Activated CD4-positive, CD25-positive, alpha-beta regulatory T cell treated with anti-CD3 and anti-CD28 coated beads, Interleukin-2, amount 50 U/mL, for 24 hours (primary cell): ENCODE data around the gene ABCA4.
"Not testable (repeated sequence)": the region's sequence is repeated elsewhere in the genome, so short reads cannot be mapped to it uniquely, and the experiment has no call there.

Experiments
- ATAC-seq, 2 donors: fragments of 150-1000 bp; cut with Tn5 transposase; one replicate each; pipeline ENCODE4 v1.10.0; 2021; ENCODE audit warnings: mild to moderate bottlenecking in 1 of 2, moderate library complexity in 1 of 2

The ABCA4 gene

DNA sequence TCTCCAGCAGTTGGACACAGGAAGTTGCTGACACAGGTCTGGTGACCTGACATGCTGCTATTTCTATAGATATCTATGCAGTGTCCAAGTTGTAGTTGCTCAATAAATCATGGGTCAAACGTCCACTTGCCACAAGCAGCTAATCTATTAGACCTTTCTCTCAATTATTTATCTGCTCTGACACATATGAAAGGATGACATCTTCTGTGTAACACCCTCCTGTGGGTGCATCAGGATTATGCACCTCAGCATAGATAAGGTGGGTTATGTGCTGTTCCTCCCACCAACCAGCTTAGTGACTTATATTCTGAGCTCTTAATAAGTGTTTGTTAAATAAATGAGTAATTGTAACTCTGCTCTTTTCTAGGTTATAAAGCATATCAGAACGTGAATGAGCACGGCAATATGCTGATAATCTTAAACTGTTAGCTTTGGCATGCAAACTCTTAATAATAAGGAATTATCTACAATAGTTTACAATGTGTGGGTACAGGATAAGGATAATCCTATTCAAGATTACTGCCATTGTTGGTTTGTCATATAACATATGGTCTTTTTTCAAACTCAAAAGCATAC, 121.0 kb downstream of the ABCA4 start:
- ATAC-seq = no peak

GRCh38 chr1:93998532-93998931, 122.4 kb downstream of the ABCA4 start:
- not testable (repeated sequence) for ATAC-seq

DNA sequence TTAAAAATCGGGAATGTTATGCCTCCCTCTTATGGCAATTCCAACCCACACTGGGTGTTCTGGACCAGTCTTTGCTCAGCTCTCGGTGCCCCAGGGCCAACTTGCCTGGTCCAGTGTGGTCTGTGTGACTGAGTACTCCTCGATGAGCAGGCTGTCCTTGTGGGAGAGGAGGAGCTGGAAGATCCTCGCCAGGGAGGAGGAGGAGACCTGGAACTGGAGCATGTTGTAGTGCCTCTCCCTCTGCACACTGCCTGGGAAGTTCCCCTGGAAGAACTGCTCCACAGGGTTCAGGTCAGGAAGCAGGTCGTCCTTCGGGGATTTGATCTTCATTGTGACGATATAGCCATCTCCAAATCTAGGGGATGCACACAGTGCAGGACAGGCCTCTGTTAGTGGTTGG, 123.2 kb downstream of the ABCA4 start:
- no peak for ATAC-seq

GRCh38 chr1:93995837-93996536, 125.0 kb downstream of the ABCA4 start:
- ATAC-seq = no peak

DNA sequence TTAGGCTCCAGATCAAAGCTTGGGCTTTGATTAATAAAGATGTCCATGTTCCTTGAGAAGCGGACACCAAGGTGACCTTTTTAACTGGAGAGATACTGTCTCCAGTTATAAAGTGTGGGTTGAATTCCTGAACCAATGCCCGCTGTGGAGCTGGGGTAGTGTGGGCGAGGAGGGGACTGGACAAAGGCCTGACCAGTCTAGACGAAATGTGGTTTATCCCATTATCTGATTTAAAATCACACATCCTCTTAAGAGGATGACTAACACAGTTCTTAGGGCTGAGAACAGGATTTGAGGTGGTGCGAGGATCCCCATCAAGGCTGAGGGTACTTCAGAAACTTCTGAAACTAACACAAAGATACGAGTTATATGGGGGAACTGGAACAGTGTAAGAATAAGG, 127.2 kb downstream of the ABCA4 start:
- no peak for ATAC-seq

GRCh38 chr1:93992954-93993353, 128.0 kb downstream of the ABCA4 start:
- no peak for ATAC-seq

DNA sequence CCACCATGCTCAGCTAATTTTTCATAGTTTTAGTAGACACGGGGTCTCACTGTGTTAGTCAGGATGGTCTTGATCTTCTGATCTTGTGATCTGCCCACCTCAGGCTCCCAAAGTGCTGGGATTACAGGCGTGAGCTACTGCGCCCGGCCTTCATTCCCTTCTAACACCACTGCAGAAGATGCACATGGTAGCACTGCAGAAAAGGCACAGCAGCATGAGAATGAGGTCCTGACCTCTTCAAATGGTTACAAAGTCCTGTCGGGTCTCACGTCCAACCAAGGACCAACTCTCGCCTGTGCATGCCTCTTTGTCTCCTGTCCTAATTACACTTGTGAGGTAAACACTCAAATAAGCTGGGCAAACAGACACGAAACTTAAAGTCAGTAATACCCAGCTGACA, 128.8 kb downstream of the ABCA4 start:
- no peak for ATAC-seq

DNA sequence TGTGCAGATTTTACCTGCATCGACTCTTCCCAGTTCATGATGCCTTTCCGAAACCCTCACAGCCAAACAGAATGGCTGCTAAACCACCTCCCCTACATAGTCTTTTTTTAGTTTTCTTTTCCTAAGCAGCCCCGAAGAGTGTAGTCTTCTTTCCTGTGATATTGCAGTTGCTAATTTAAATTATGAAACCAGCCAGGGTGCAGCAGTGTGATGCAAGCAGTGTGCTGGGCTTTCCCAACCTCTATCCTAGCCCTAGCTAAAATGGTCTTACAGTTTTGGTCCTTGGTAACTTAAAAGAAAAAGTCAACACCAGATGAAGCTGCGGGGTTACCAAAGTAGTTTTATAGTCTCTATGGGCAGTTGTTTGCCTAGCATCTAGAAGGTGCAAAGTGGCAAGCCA, 129.7 kb downstream of the ABCA4 start:
- no peak for ATAC-seq

DNA sequence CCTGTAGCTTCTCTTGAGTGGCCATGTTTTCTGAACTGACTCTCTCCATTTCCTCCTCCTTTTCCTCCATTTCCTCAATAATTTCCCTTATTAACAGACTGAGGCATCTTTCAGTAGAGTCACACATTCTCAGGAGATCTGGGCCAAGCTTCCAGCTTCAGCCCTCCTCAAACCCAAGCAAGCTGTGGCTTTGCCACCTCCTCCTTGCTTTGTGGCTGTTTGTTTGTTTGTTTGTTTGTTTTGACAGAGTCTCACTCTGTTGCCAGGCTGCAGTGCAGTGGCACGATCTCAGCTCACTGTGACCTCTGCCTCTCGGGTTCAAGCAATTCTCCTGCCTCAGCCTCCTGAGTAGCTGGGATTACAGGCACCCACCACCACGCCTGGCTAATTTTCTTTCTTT, 130.5 kb downstream of the ABCA4 start:
- ATAC-seq = not testable (repeated sequence)

DNA sequence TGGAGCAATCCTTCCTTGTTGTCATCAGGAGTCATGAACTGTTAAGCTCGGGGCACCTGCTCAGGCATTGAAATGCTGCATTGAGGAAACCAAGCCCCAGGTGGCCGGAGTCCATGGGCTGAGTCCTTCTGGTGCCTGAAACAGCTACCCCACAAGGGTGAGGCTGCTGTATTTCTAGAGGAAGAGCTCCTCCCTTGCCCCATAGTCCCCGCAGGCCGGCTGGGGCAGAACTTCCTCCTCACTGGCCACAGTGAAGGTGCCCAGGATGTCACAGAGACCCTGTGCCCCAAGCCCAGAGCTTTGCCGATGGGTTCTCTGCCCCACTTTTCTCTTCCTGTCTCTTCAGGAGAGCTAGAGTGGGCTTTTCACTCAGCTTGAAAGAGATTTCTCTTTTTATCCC, 130.9 kb downstream of the ABCA4 start:
- no peak for ATAC-seq

DNA sequence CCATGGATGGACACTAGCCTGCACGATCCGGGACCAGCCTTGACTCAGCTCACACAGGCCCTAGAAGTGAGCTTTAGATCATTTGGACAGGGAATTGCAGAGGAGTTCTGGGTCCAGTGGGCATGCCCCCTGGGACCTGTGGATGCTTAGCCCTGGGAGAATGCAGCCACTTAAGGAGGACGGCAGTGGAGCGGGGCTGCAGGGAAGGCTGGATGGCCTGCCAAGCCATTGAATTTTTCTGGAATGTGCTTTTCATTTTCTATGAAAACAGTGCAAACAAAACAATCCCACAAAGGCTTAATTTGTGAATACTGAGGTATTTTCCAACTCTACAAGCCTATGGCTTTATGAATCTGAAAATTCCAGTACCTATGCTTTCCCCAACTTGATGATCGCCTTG, 131.3 kb downstream of the ABCA4 start:
- ATAC-seq = no peak

GRCh38 chr1:93988634-93989350, 132.2 kb downstream of the ABCA4 start:
- ATAC-seq = no peak

- no peak for ATAC-seq
Measured at GRCh38 chr1:93981274-93981667, 139.7 kb downstream of the ABCA4 start.

DNA sequence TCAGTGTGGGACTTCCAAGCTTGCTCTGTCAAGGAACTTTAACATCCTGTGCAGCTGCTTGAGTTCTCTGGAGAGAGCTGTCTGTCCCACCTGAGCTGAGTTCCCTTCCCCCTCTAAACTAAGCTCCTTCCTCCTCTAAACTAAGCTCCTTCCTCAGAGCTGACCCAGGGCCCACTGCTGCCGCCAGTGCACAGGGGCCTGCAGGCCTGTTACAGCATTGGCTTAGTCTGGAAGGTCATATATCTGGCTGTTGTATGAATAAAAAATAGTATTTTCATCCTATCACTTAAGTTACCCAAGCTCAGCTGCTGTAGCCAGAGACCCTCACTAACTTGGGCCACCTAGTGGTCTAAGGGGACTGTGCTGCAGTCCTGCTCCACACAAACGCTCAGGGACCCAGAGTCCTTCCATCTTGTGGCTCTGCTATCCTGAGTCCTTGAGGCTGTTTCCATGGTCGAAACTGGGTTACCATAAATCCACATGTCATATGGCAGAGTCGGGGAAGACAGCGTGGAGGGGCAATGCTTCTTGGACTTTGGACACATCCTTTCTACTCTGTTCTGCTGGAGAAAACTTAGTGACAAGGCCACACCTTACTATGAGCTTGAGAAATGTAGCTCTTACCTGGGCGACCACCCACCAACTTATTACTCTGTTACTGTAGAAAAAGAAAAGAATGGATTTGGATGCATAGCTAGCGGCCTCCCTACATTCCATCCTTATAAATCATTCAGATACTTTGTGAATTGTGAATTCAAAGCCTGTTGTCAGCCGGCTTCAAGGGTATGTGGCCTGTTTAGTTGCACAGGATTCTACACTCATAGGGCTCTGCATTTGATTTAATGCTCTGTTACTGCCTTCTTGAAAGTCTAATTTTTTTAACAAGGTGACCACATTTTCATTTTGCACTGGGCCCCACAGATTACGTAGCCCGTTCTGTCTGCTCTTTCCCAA, 140.4 kb downstream of the ABCA4 start:
- no peak for ATAC-seq

DNA sequence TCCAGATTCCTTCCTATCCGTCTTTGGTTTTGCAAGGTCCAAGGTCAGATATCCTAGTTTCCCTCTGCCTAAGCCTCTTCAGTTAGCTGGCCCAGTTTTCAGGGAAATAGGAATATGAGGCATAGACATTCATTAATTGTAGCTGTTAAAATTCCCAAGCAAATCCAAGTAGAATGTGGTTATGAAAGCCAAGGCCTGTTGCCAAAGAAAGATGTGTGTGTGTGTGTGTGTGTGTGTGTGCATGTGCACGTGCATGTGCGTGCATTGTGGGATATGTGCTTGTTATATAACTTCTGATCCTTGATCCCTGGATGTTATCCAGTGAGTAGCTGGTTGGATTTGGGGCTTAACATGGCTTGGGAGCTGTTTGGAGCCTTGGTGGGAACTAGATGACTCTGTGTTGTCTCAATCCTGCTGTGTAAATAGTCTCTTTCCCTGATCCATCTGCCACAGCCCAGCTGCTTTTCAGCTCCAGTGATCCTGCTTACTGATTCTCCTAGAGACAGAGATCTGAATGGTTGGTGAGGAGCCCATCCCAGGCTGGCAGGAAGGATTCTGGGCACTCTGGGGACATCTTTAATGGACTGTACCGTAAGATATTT, 141.1 kb downstream of the ABCA4 start:
- ATAC-seq = no peak

- ATAC-seq = no peak
Measured at GRCh38 chr1:93979040-93979717, 141.8 kb downstream of the ABCA4 start.

DNA sequence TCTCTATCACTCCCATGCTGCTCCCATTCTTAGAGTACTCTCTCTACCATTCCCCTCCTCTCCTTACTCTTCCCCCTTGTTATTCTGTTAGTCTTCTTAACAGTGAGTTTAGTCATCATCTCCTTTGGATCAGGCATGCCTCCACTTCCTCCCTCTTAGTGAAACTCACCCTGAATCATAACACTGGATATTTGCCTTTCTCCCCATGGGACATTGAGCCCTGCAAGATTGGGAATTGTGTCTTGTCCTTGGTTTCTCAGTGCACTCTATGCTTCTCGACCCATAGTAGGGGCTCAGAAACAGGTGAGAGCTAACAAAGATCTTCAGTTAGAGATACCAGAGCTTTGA, 143.4 kb downstream of the ABCA4 start:
- ATAC-seq = no peak

GRCh38 chr1:93976711-93977597, 144.0 kb downstream of the ABCA4 start:
- no peak for ATAC-seq

DNA sequence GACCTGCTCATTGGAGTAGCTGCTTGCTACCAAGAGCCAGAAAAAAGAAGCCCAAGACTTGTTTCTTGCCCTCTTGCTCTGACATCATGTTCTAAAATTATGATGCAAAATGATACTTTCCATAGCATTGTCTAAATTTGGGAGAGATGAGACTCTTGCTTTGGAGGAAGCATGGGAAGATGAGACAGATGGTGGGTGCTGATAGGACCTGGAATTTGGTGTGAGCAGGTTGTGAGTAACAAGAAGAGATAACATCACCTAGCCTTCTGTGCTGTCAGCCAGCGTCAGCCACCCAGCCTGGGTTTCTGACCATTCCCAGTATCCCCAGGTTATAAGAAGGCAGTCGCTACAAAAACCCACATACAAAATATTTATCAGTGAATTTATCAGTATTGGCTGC, 144.7 kb downstream of the ABCA4 start:
- ATAC-seq = no peak

DNA sequence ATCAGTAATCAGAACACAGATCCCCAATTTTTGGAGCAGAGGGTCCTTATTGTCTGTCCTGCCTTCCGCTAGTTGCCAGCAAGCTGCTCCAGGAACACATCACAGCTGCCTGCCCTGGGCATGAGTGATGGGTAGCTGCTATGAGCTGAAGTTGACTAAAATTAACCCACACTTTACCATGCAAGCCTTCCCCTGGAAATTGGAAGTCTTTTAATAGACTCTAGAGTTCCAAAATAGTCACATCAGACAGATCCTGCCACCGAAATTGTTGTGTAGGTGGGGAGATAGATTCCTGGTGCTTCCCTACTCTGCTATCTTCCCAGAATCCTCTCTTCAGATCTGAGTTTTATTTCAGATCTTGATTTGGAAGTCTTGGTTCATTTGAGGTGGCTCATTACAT, 148.6 kb downstream of the ABCA4 start:
- no peak for ATAC-seq

DNA sequence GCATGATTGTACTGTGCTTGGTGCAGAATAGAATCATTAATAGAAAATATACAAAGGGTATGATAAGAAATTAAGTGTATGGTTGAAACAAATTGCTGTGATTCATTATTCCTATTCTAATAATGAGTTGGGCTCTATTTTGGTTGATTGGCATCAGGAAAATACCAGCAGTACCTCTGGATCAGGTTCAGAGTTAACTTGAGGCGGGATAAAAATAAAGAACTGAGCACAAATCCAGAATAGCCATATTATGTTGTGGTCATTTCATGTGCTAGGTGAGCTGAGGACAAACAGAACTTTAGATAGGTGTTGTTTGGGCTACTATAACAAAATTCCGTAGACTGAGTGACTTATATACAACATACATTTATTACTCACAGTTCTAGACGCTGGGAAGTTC, 151.1 kb downstream of the ABCA4 start:
- no peak for ATAC-seq
